ENCODE results near the gene DVL2. TPM values are rescaled to one million over a fixed set of nuclear protein-coding genes. Genes with fewer than 3 reads are reported as not detected.
A peak's percentile ranks its signal among the peaks of the same experiment; 100 is the strongest.

DVL2 gene
- total and polyA plus RNA-seq, 8 donors: 36.9 to 59.7 (median 52.3) TPM

GRCh38 chr17:7261379-7262191 lies 27.3 kb upstream of the DVL2 start:
- H3K36me3 ChIP-seq: peaks cover 0 to 38% of the 10 kb centered on the region in 2 donors
- H3K27me3 ChIP-seq: peaks cover 10 to 58% of the 10 kb centered on the region in 2 donors
- TF ChIP-seq CTCF (IDR thresholded peaks at IDR 0.05): no peak
- intact Hi-C loops (cut with DNase I): no loop called here
- H3K4me3 ChIP-seq: peak overlapping the region; percentile 56 to 59
- H3K4me1 ChIP-seq: peaks cover 3 to 46% of the 10 kb centered on the region in 2 donors
- ATAC-seq (peak; percentile 2), DNase-seq (peak in 1 of 4 donors; percentile 82)
- H3K27ac ChIP-seq: peak overlapping the region; percentile 86 to 88
- H3K9me3 ChIP-seq: no peaks in the 10 kb centered on the region

- ATAC-seq: peak; percentile 68
- H3K4me1 ChIP-seq: peaks cover 3 to 46% of the 10 kb centered on the region in 2 donors
- H3K4me3 ChIP-seq: peak overlapping the region; percentile 56 to 59
- no peaks in the 10 kb centered on the region for H3K9me3 ChIP-seq
- peak in 3 of 4 donors; percentile 67 to 93 (median 83) for DNase-seq
- H3K36me3 ChIP-seq: peaks cover 0 to 46% of the 10 kb centered on the region in 2 donors
- H3K27ac ChIP-seq: peak overlapping the region; percentile 86 to 88
- H3K27me3 ChIP-seq: peaks cover 10 to 55% of the 10 kb centered on the region in 2 donors
- TF ChIP-seq CTCF (IDR thresholded peaks at IDR 0.05): no peak
- intact Hi-C loops (cut with DNase I): no loop called here
These were observed 26.5 kb upstream of the DVL2 start for GRCh38 chr17:7260651-7261378.

GRCh38 chr17:7260151-7260550 lies 25.8 kb upstream of the DVL2 start:
- H3K27me3 ChIP-seq: peaks cover 10 to 49% of the 10 kb centered on the region in 2 donors
- H3K9me3 ChIP-seq: no peaks in the 10 kb centered on the region
- peak overlapping the region; percentile 56 to 59 for H3K4me3 ChIP-seq
- no peak for ATAC-seq
- peaks cover 3 to 46% of the 10 kb centered on the region in 2 donors for H3K4me1 ChIP-seq
- peak in 1 of 4 donors; percentile 25 for DNase-seq
- intact Hi-C loops (cut with DNase I): no loop called here
- TF ChIP-seq CTCF (IDR thresholded peaks at IDR 0.05): no peak
- peaks cover 0 to 53% of the 10 kb centered on the region in 2 donors for H3K36me3 ChIP-seq
- H3K27ac ChIP-seq: peak overlapping the region in 1 of 2 donors; percentile 88

- DNase-seq (no peak), ATAC-seq (no peak)
- intact Hi-C loops (cut with DNase I): no loop called here
- H3K27ac ChIP-seq: peak overlapping the region in 1 of 2 donors; percentile 19
- H3K4me3 ChIP-seq: peak overlapping the region in 1 of 2 donors; percentile 59
- peaks cover 0 to 59% of the 10 kb centered on the region in 2 donors for H3K36me3 ChIP-seq
- peaks cover 3 to 46% of the 10 kb centered on the region in 2 donors for H3K4me1 ChIP-seq
- peaks cover 10 to 43% of the 10 kb centered on the region in 2 donors for H3K27me3 ChIP-seq
- TF ChIP-seq CTCF (IDR thresholded peaks at IDR 0.05): no peak
- no peaks in the 10 kb centered on the region for H3K9me3 ChIP-seq
These were observed 25.2 kb upstream of the DVL2 start for GRCh38 chr17:7259555-7259889.

Data from left lung (tissue), 10 donors.